PC-3 (cell line): ENCODE results near the gene LCLAT1.
"Not testable (repeated sequence)": the region's sequence is repeated elsewhere in the genome, so short reads cannot be mapped to it uniquely, and the experiment has no call there.

Source experiments
- EZH2 ChIP-seq: fragments of 300-600 bp; sonication (generic); IDR thresholded peaks from one replicate; pipeline ENCODE4 v1.6.1; 2017; ENCODE audit warnings: antibody characterized with exemption, mild to moderate bottlenecking, low read length; ENCODE audit not compliant: unreplicated experiment
- TF ChIP-seq, protein P1 (sequence below): fragments of 300-600 bp; sonication (generic); conservative IDR thresholded peaks from 2 replicates; pipeline ENCODE4 v1.5.1; 2017; ENCODE audit warnings: antibody characterized with exemption, low read depth, mild to moderate bottlenecking, low read length

GRCh38 chr2:30513649-30514048 lies 66.6 kb downstream of the LCLAT1 start:
- TF ChIP-seq, protein P1, sequence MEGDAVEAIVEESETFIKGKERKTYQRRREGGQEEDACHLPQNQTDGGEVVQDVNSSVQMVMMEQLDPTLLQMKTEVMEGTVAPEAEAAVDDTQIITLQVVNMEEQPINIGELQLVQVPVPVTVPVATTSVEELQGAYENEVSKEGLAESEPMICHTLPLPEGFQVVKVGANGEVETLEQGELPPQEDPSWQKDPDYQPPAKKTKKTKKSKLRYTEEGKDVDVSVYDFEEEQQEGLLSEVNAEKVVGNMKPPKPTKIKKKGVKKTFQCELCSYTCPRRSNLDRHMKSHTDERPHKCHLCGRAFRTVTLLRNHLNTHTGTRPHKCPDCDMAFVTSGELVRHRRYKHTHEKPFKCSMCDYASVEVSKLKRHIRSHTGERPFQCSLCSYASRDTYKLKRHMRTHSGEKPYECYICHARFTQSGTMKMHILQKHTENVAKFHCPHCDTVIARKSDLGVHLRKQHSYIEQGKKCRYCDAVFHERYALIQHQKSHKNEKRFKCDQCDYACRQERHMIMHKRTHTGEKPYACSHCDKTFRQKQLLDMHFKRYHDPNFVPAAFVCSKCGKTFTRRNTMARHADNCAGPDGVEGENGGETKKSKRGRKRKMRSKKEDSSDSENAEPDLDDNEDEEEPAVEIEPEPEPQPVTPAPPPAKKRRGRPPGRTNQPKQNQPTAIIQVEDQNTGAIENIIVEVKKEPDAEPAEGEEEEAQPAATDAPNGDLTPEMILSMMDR = not testable (repeated sequence)
- not testable (repeated sequence) for TF ChIP-seq EZH2
